22Rv1 (cell line): ENCODE measurements around the gene PROB1.

ENCODE experiments used
- H3K27ac ChIP-seq: fragments of 450-650 bp; 2 replicates; pipeline ENCODE4 v1.5.1; 2017
- ZFX ChIP-seq: fragments of 450-650 bp; IDR thresholded peaks from 2 replicates; pipeline ENCODE4 v1.6.1; 2017; ENCODE audit warnings: antibody characterized with exemption, borderline replicate concordance
- TF ChIP-seq, protein P1 (sequence below): fragments of 450-650 bp; IDR thresholded peaks from 2 replicates; pipeline ENCODE4 v1.5.1; 2017; ENCODE audit warnings: mild to moderate bottlenecking

PROB1 gene

DNA sequence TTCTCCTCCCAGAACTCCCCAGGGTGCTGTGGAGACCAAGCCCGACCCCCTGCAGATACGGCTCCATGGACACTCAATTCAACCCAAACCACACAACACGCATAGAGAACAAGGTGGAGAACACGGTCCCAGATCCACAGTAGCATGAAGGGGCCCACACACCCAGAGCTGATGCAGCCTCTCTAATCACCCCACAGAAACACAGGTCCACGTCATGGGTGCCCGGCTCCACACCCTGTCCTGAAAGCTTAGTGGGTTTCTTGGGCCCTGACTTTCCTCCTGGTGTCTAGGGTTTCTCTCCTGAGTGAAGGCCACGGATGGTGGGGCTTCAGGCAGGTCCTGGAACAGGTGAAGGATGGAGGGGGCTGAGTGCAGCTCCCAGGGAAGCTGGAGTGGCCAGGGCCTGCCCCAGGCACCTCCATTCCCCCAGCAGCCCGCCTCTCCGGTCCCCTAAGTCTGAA, 10.3 kb downstream of the PROB1 start:
- no peak for TF ChIP-seq ZFX
- TF ChIP-seq, protein P1, sequence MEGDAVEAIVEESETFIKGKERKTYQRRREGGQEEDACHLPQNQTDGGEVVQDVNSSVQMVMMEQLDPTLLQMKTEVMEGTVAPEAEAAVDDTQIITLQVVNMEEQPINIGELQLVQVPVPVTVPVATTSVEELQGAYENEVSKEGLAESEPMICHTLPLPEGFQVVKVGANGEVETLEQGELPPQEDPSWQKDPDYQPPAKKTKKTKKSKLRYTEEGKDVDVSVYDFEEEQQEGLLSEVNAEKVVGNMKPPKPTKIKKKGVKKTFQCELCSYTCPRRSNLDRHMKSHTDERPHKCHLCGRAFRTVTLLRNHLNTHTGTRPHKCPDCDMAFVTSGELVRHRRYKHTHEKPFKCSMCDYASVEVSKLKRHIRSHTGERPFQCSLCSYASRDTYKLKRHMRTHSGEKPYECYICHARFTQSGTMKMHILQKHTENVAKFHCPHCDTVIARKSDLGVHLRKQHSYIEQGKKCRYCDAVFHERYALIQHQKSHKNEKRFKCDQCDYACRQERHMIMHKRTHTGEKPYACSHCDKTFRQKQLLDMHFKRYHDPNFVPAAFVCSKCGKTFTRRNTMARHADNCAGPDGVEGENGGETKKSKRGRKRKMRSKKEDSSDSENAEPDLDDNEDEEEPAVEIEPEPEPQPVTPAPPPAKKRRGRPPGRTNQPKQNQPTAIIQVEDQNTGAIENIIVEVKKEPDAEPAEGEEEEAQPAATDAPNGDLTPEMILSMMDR: no peak
- H3K27ac ChIP-seq: no peak overlapping the region

DNA sequence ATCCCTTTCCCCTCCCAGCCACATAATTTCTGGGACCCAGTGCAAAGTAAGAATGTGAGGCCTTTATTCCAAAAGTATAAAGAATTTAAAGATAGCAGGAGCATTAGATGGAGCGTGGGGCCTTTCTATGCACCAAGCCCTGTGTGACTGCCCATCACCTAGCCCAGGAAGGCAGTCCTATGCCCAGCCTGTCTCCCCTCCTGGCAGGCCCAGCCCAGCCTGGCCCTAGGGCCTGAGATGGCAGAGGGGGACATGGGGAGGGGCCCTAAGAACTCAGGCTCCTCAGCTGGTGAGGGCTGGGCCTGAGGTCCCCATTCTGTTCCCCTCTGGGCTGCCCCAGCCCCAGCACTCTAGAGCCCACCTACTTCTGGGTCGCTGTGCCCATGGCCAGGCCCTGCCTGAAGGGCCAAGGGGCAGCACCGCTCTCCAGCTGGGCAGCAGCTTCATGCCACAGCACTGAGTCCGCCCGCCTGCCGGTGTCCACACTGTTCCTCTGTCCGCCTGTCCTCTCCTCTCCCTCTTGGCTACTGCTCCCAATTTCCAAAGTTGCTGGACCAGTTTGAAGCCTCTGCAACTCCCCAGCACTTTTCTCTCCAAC, 10.8 kb downstream of the PROB1 start:
- no peak overlapping the region for H3K27ac ChIP-seq
- TF ChIP-seq ZFX: no peak
- TF ChIP-seq, protein P1: no peak

DNA sequence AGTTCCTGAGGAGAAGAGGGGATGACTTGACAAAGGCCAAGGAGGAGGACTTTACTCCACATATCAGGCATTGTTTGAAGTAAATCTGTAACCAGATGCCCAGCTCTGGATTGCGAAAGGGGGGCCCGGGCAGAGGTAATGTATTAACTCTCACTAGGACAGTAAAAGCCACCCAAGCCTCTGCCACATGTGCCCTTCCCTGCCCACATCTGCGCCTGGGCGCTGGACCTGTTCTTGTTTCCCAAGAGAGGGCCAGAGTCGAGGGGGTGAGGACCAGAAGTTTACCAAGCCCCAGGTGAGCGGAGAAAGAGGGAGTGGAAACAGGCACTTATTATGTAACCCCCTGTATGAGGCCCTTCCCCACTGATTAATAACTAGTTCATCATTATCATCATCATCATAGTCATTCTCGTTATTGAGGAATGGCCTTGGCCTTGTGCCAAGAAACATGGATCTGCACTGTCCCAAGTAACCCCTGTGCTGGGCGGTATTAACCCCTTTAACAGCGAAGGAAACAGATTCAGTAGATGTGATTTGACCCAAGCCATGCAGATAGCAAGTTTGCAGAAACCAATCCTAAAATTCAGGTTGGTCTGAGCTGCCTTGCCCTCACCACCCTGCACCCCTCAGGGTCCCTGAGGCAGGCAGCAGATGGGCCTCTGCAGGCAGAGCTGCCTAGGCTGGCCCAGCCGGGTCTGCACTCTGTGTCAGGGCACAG, 11.5 kb downstream of the PROB1 start, which contains the start of gene SLC23A1:
TSS of gene SLC23A1 (minus strand) at position 23 of the 718 bp plus-strand sequence. CDS start 44 bp downstream, outside the sequence.
- TF ChIP-seq, protein P1: no peak
- no peak for TF ChIP-seq ZFX
- no peak within 1 kb of the TSS for H3K27ac ChIP-seq

DNA sequence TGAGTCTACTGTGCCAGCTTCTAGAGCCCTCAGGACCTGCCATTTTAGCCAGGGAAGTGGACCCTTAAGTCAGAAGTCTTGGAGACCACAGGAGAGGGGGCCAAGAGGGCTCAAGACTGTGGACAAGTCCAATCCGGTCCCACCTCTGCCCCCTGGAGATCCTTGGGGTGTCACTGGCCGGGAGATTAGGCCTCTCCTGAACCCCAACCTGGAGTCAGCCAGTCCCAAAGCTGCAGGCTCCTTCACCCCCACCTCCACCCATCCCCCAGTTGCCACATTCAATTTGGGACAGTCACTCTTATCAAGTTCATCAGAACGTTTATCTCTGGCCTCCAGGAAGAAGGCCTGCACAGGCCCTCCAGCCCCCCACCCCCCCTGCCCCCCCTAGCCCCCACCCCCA, 12.1 kb downstream of the PROB1 start:
- H3K27ac ChIP-seq: no peak overlapping the region
- TF ChIP-seq, protein P1: no peak
- TF ChIP-seq ZFX: no peak

DNA sequence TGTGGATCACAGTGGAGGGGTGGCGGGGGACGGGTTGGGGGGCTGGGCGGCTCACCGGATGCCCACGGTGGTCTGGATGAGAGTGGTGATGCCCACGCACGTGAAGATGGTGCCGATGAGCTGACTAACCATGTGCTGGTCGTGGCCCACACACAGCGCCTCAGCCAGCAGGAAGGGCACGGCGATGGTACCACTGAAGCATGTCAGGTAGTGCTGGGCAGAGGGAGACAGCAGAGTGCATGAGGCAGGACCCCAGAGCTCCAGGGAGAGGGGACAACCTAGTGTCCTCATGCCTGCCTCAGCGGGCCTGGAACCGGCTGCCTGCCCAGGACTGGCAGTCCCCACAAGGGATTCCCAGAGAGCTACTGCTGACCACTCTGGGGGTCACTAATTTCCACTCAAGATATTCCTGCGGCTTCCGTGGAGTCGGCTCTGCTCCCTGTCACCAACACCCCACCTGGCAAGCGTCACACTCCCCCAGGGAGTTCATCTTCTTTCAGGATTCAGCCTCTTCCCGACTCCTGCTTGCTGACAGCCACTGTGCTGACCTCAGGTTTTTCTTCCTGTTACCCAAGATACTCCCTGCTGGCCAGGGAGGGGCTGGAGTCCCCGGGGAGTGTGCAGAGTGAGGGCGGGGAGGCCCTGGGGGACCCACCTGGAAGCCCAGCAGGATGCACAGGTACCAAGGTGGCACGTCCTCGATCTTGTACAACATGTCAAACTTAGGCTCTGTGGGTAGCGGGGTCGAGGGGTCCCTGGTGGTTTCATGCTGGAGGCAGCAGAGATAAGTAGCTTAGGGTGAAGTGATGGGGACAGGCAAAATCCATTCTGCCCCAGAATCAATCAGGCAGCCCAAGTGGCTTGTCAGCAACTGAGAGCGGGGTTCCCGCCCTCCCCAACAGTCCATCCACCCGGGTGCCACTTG, 12.8 kb downstream of the PROB1 start:
- H3K27ac ChIP-seq: no peak overlapping the region

DNA sequence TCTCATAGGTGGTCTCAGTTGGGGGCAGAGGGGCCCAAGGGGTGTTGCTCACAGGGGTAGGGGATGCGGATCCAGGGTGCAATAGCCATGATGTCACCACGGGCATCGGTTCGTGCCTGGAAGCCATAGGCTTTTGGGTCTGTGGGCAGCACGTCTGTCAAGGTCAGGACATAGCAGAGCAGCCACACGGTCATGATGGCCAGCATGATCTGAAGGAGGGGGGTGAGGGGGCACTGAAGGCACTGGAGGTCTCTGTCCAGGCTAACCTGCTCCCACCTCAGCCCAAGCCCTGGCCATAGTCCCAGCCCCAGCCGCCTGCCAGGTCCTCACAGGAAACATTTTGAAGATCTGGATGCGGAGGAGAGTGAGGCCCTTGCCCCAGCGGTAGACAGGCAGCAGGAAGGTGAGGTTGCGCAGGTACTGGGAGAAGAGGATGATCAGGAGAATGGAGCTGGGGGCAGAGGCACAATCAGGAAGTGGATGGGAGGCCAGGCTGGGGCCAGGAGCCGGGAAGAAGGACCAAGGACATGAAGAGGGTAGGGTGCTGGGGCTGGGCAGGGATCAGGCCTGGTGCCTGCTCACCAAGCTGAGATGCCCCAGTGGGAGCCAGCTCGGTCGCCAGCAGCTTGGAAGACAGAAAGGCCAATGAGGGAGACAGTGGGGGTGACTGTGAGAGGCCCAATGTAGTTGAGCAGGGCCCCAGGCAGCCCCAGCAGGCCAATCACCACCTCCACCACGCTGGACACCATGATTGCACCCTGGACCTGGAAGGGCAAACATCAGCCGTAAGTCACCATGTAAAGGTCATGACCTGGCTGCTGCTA, 15.1 kb downstream of the PROB1 start:
- TF ChIP-seq, protein P1: no peak
- no peak for TF ChIP-seq ZFX
- no peak overlapping the region for H3K27ac ChIP-seq

More for the DNA sequence above, 12.8 kb downstream of the PROB1 start:
- no peak for TF ChIP-seq ZFX
- TF ChIP-seq, protein P1: no peak
